ENCODE data around the gene TAPBP.
"Not testable (repeated sequence)": the region's sequence is repeated elsewhere in the genome, so short reads cannot be mapped to it uniquely, and the experiment has no call there.

- TF ChIP-seq RAD21 (CRISPR knock-in tag; conservative IDR thresholded peaks at IDR 0.05 in 1 of 2, IDR thresholded peaks at IDR 0.05 in 1 of 2); ZBTB40 (IDR thresholded peaks at IDR 0.05); ZBTB40 (CRISPR knock-in tag; IDR thresholded peaks at IDR 0.05); TCF7 (IDR thresholded peaks at IDR 0.05; ENCODE audit: borderline replicate concordance); CTCF (IDR thresholded peaks at IDR 0.05 in 2 of 3, conservative IDR thresholded peaks at IDR 0.05 in 1 of 3; ENCODE audit: insufficient read depth in 2 of 3, low read depth in 1 of 3, low read length in 3 of 3); ZNF324 (CRISPR knock-in tag; IDR thresholded peaks at IDR 0.05); RCOR1 (IDR thresholded peaks at IDR 0.05; ENCODE audit: borderline replicate concordance in 1 of 2, low read depth in 2 of 2, low read length in 2 of 2); CCNT2 (IDR thresholded peaks at IDR 0.05; ENCODE audit: borderline replicate concordance, extremely low read depth, insufficient read length, low read depth, low read length); ELK1 (CRISPR knock-in tag; IDR thresholded peaks at IDR 0.05): not testable (repeated sequence)
Observed at GRCh38 chr6:33343606-33343952, 29.7 kb upstream of the TAPBP start.

Measured in K562 (cell line).